ENCODE data around the gene KCNK10. TPM values are rescaled to one million over a fixed set of nuclear protein-coding genes. Genes with fewer than 3 reads are reported as not detected.

Gene KCNK10
- total and polyA plus RNA-seq, 2 donors (not counting 1 experiment from before 2014, with no cell fraction given) = 0.20 TPM; not detected in 1

DNA sequence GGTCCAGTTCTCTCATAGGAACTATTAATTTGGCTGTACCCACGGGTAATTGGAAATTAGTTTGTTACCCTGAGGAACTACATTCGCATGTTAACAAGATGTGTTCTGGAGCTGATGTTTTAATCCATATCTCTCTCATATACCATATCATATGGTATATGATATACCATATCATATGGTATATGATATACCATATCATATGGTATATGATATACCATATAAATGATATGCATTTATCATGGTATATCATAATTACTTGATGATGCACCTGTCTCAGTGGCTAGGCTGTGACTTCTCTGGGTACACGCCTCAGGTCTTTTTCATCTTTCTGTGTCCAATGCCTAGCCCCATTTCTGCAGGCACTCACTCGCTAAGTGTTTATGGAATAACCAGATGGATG is 13.0 kb downstream of the KCNK10 start:
- Histone ChIP-seq H3K4me2 (replicated peaks; ENCODE audit: low read depth, low read length, poor library complexity, severe bottlenecking) (no peak overlapping the region), H2AFZ (ENCODE audit: insufficient read depth, low read depth, low read length, poor library complexity, severe bottlenecking) (no peak overlapping the region), H3K4me1 (ENCODE audit: control insufficient read depth in 2 of 2, insufficient read depth in 2 of 2, low read length in 2 of 2) (no peaks in the 10 kb centered on the region), H3K79me2 (ENCODE audit: control insufficient read depth, insufficient read depth, low read length) (no peaks in the 10 kb centered on the region), H3K9ac (ENCODE audit: low read length) (no peak overlapping the region), H3K9me3 (ENCODE audit: control extremely low read depth in 1 of 3, control insufficient read depth in 2 of 3, insufficient read depth in 1 of 3, low read length in 2 of 3) (peaks cover 0 to 3% (median 3%) of the 10 kb centered on the region in 3 donors), H3K27ac (ENCODE audit: low read length in 2 of 2) (no peak overlapping the region), H3K4me3 (ENCODE audit: control extremely low read depth in 1 of 5, extremely low read depth in 1 of 5, insufficient read depth in 1 of 5, low read depth in 2 of 5, low read length in 4 of 5) (no peak overlapping the region), H3K27me3 (replicated peaks in 1 of 4; ENCODE audit: control extremely low read depth in 1 of 4, control insufficient read depth in 3 of 4, insufficient read depth in 4 of 4, low read length in 3 of 4) (peaks cover 0 to 3% (median 0%) of the 10 kb centered on the region in 4 experiments), H4K20me1 (ENCODE audit: control insufficient read depth, insufficient read depth, low read length, poor library complexity, severe bottlenecking) (no peaks in the 10 kb centered on the region), H3K36me3 (replicated peaks in 1 of 2; ENCODE audit: control extremely low read depth in 1 of 2, control insufficient read depth in 1 of 2, extremely low read depth in 1 of 2, insufficient read depth in 2 of 2, low read length in 1 of 2) (no peaks in the 10 kb centered on the region)
- H3K27ac Mint-ChIP-seq = no peak overlapping the region
- no peak for TF ChIP-seq EZH2 (IDR thresholded peaks at IDR 0.05; ENCODE audit: borderline replicate concordance, insufficient read depth, low read depth, low read length, poor library complexity, severe bottlenecking)
- TF ChIP-seq, protein P1, sequence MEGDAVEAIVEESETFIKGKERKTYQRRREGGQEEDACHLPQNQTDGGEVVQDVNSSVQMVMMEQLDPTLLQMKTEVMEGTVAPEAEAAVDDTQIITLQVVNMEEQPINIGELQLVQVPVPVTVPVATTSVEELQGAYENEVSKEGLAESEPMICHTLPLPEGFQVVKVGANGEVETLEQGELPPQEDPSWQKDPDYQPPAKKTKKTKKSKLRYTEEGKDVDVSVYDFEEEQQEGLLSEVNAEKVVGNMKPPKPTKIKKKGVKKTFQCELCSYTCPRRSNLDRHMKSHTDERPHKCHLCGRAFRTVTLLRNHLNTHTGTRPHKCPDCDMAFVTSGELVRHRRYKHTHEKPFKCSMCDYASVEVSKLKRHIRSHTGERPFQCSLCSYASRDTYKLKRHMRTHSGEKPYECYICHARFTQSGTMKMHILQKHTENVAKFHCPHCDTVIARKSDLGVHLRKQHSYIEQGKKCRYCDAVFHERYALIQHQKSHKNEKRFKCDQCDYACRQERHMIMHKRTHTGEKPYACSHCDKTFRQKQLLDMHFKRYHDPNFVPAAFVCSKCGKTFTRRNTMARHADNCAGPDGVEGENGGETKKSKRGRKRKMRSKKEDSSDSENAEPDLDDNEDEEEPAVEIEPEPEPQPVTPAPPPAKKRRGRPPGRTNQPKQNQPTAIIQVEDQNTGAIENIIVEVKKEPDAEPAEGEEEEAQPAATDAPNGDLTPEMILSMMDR (IDR thresholded peaks at IDR 0.05) = no peak
- DNase-seq (no peak), ATAC-seq (ENCODE audit: low read depth) (no peak)
- WGBS (ENCODE audit: insufficient coverage) = no CpG with 5 or more reads among the region's 4 CpGs
- H3K4me3 Mint-ChIP-seq = no peak overlapping the region
- ChIA-PET POLR2A (no interaction called here), CTCF (no interaction called here)
- intact Hi-C loops (cut with micrococcal nuclease) = no loop called here
- peaks cover 7% of the 10 kb centered on the region for H3K9me3 Mint-ChIP-seq (ENCODE audit: insufficient read depth)
- H3K4me1 Mint-ChIP-seq = no peaks in the 10 kb centered on the region
- peaks cover 18% of the 10 kb centered on the region for H3K27me3 Mint-ChIP-seq

DNA sequence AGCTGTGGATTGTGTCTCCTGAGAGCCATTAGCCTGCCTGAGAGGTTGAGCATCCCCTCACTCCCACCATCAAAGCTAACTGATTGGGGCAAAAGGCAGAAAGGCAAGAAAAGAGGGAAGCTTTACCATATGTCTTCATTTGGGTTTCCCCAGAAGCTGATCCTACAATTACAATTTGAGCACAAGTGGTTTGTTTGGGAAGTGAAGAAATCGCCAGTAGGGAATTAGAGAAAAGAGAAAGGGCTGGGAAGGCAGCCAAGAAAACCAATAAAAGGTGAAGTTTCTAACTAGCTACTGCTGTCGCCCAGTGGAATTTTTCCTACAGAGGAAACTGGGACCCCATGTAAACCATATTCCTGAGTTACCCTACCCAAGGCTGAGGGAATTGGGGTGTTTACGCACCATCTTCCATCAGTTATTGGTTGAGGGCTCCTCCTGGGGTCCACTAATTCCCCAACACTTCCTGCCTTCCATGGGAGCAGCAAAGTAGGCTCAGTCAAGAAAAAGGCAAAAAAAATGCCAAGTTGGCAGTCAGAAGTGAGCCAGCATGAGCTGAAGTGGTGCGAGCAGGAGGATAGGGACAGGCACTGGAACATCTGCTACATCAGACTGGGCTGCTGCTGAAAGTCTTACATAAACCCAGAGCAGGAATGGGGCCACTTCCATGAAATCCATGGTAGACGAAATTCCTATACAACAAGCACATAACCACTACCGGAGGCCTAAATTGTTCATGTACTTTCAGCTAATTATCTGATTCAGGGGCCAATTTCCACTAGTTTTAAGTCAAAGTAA is 17.3 kb downstream of the KCNK10 start:
- intact Hi-C loops (cut with micrococcal nuclease) = no loop called here
- Mint-ChIP-seq H3K4me3 (no peak overlapping the region), H3K4me1 (peaks cover 2% of the 10 kb centered on the region), H3K27ac (no peak overlapping the region), H3K9me3 (ENCODE audit: insufficient read depth) (peaks cover 2% of the 10 kb centered on the region), H3K27me3 (peaks cover 29% of the 10 kb centered on the region)
- DNase-seq = no peak
- CTCF ChIA-PET = no interaction called here
- H3K9ac ChIP-seq (ENCODE audit: low read length) = no peak overlapping the region
- TF ChIP-seq, protein P1 (IDR thresholded peaks at IDR 0.05) = no peak
- no peak for TF ChIP-seq EZH2 (IDR thresholded peaks at IDR 0.05; ENCODE audit: borderline replicate concordance, insufficient read depth, low read depth, low read length, poor library complexity, severe bottlenecking)
- no peak overlapping the region for H3K4me3 ChIP-seq (ENCODE audit: control extremely low read depth in 1 of 5, extremely low read depth in 1 of 5, insufficient read depth in 1 of 5, low read depth in 2 of 5, low read length in 4 of 5)
- H3K9me3 ChIP-seq (ENCODE audit: control extremely low read depth in 1 of 3, control insufficient read depth in 2 of 3, insufficient read depth in 1 of 3, low read length in 2 of 3) = no peaks in the 10 kb centered on the region
- H3K36me3 ChIP-seq (replicated peaks in 1 of 2; ENCODE audit: control extremely low read depth in 1 of 2, control insufficient read depth in 1 of 2, extremely low read depth in 1 of 2, insufficient read depth in 2 of 2, low read length in 1 of 2) = no peaks in the 10 kb centered on the region
- H3K27ac ChIP-seq (ENCODE audit: low read length in 2 of 2) = no peak overlapping the region
- WGBS (ENCODE audit: insufficient coverage) = 75% methylated on average over 2 of the region's 6 CpGs
- H3K4me2 ChIP-seq (replicated peaks; ENCODE audit: low read depth, low read length, poor library complexity, severe bottlenecking) = no peak overlapping the region
- no peak for ATAC-seq (ENCODE audit: low read depth)
- H2AFZ ChIP-seq (ENCODE audit: insufficient read depth, low read depth, low read length, poor library complexity, severe bottlenecking) = no peak overlapping the region
- POLR2A ChIA-PET = no interaction called here
- H3K4me1 ChIP-seq (ENCODE audit: control insufficient read depth in 2 of 2, insufficient read depth in 2 of 2, low read length in 2 of 2) = no peaks in the 10 kb centered on the region
- peaks cover 0 to 3% (median 0%) of the 10 kb centered on the region in 4 experiments for H3K27me3 ChIP-seq (replicated peaks in 1 of 4; ENCODE audit: control extremely low read depth in 1 of 4, control insufficient read depth in 3 of 4, insufficient read depth in 4 of 4, low read length in 3 of 4)
- no peaks in the 10 kb centered on the region for H3K79me2 ChIP-seq (ENCODE audit: control insufficient read depth, insufficient read depth, low read length)
- no peaks in the 10 kb centered on the region for H4K20me1 ChIP-seq (ENCODE audit: control insufficient read depth, insufficient read depth, low read length, poor library complexity, severe bottlenecking)
